Breast epithelium (tissue), 3 donors: ENCODE results near the gene SAT1.

Experiments
- CTCF ChIP-seq, 3 donors: fragments of 450-650 bp; IDR thresholded peaks; one replicate each; pipeline ENCODE4 v1.5.1; 2016 to 2017; ENCODE audit warnings: antibody characterized with exemption in 3 of 3, mild to moderate bottlenecking in 3 of 3, moderate library complexity in 3 of 3
- POLR2A ChIP-seq: fragments of 450-650 bp; IDR thresholded peaks from one replicate; pipeline ENCODE4 v1.6.1; 2016; ENCODE audit warnings: antibody characterized with exemption, mild to moderate bottlenecking, moderate library complexity
- POLR2AphosphoS5 ChIP-seq, 3 donors: sonication (generic); formaldehyde crosslinking; IDR thresholded peaks; one replicate each; pipeline ENCODE4 v1.6.1; 2017; ENCODE audit warnings: antibody characterized with exemption in 3 of 3

GRCh38 chrX:23825675-23826074 lies 42.7 kb downstream of the SAT1 start:
- TF ChIP-seq CTCF (IDR thresholded peaks at IDR 0.05) (no peak), POLR2A (no peak), POLR2AphosphoS5 (IDR thresholded peaks at IDR 0.05) (no peak)
